D721Med (cell line): ENCODE measurements around the gene ZDHHC14.
"Not testable (repeated sequence)": the region's sequence is repeated elsewhere in the genome, so short reads cannot be mapped to it uniquely, and the experiment has no call there.

Source experiments
- DNase-seq: peaks from one replicate; pipeline ENCODE4 v3.0.0; 2011; ENCODE audit warnings: low spot score; ENCODE audit not compliant: insufficient read length
- FAIRE-seq: peaks from 2 replicates; lab custom pipeline; 2011; peaks lifted over from hg19 to GRCh38; lab: Jason Lieb, UNC
- CTCF ChIP-seq: IDR thresholded peaks from 2 replicates; pipeline ENCODE4 v1.5.1; 2012; ENCODE audit warnings: mild to moderate bottlenecking, control low read depth; ENCODE audit not compliant: insufficient read depth; ENCODE audit errors: missing control alignments

The ZDHHC14 gene

GRCh38 chr6:157718503-157719187, 337.7 kb downstream of the ZDHHC14 start:
- DNase-seq: no peak
- TF ChIP-seq CTCF: no peak
- FAIRE-seq: no peak

DNA sequence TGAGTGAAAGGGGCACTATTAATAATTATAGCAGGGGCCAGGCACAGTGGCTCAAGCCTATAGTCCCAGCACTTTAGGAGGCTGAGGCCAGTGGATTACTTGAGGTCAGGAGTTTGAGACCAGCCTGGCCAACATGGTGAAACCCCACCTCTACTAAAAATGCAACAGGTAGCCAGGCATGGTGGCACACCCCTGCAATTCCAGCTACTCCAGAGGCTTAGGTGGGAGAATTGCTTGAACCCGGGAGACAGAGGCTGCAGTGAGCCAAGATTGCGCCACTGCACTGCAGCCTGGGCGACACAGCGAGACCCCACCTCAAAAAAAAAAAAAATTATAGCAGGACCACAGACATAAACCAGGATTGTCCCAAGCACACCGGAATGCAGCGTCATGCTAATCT, 340.0 kb downstream of the ZDHHC14 start:
- not testable (repeated sequence) for DNase-seq, FAIRE-seq

- DNase-seq (no peak), FAIRE-seq (no peak)
- no peak for TF ChIP-seq CTCF
These were observed 340.4 kb downstream of the ZDHHC14 start for GRCh38 chr6:157721426-157721825.

- FAIRE-seq (no peak), DNase-seq (no peak)
- TF ChIP-seq CTCF: no peak
These were observed 340.8 kb downstream of the ZDHHC14 start for GRCh38 chr6:157721830-157722229.

GRCh38 chr6:157723376-157723775, 342.4 kb downstream of the ZDHHC14 start:
- DNase-seq (no peak), FAIRE-seq (no peak)
- TF ChIP-seq CTCF: no peak

GRCh38 chr6:157724138-157724820, 343.3 kb downstream of the ZDHHC14 start:
- TF ChIP-seq CTCF: no peak
- DNase-seq (no peak), FAIRE-seq (no peak)

- FAIRE-seq (no peak), DNase-seq (no peak)
- no peak for TF ChIP-seq CTCF
These were observed 344.2 kb downstream of the ZDHHC14 start for GRCh38 chr6:157724960-157725741.
